Heart left ventricle (tissue), 16 donors: ENCODE measurements around the gene ZNF444. TPM values are rescaled to one million over a fixed set of nuclear protein-coding genes. Genes with fewer than 3 reads are reported as not detected.

Experiments
- ATAC-seq, 4 donors: fragments of 200-7000 bp; cut with Tn5 transposase; one replicate each; pipeline ENCODE4 v1.9.1; 2020 to 2022; ENCODE audit warnings: moderate library complexity in 4 of 4, mild to moderate bottlenecking in 3 of 4, moderate number of reproducible peaks in 1 of 4
- DNase-seq, 5 donors: peaks; one replicate each; pipeline ENCODE4 v3.0.0-alpha.2; 2020
- H3K27ac ChIP-seq, 12 donors: fragments of 200-600 bp; sonication (generic) in 4 of 12; one replicate each; pipeline versions ENCODE4 v1.5.0 to v1.8.0; 2016 to 2022; ENCODE audit warnings: mild to moderate bottlenecking in 2 of 12
- H3K27me3 ChIP-seq, 9 donors: fragments of 200-600 bp; sonication (generic) in 2 of 9; one replicate each; pipeline versions ENCODE4 v1.5.1 to v1.8.0; 2016 to 2022; ENCODE audit warnings: mild to moderate bottlenecking in 3 of 9
- H3K36me3 ChIP-seq, 9 donors: fragments of 200-600 bp; sonication (generic) in 2 of 9; one replicate each; pipeline versions ENCODE4 v1.5.0 to v1.8.0; 2018 to 2022; ENCODE audit warnings: mild to moderate bottlenecking in 2 of 9
- H3K4me1 ChIP-seq, 12 donors: fragments of 200-600 bp; sonication (generic) in 4 of 12; one replicate each; pipeline versions ENCODE4 v1.5.0 to v1.8.0; 2016 to 2022; ENCODE audit warnings: mild to moderate bottlenecking in 3 of 12
- H3K4me3 ChIP-seq, 12 donors: fragments of 200-600 bp; sonication (generic) in 4 of 12; one replicate each; pipeline versions ENCODE4 v1.5.0 to v1.8.0; 2017 to 2022; ENCODE audit warnings: mild to moderate bottlenecking in 9 of 12, moderate library complexity in 4 of 12
- H3K9me3 ChIP-seq, 12 donors: fragments of 200-600 bp; sonication (generic) in 4 of 12; one replicate each; pipeline versions ENCODE4 v1.5.0 to v1.8.0; 2016 to 2022; ENCODE audit warnings: mild to moderate bottlenecking in 1 of 12
- CTCF ChIP-seq, 12 donors: fragments of 200-600 bp; sonication (generic) in 4 of 12; IDR thresholded peaks; one replicate each; pipeline versions ENCODE4 v1.5.0 to v1.8.0; 2018 to 2022; ENCODE audit warnings: antibody characterized with exemption in 12 of 12, mild to moderate bottlenecking in 5 of 12
- POLR2A ChIP-seq, 2 donors: fragments of 450-650 bp; IDR thresholded peaks; one replicate each; pipeline ENCODE4 v1.6.1; 2017; ENCODE audit warnings: antibody characterized with exemption in 2 of 2, mild to moderate bottlenecking in 2 of 2, moderate library complexity in 2 of 2
- WGBS, 4 donors: extraction: QIAGEN DNeasy Blood & Tissue Kit in 2 of 4; methylation state at CpG; one replicate each; pipeline versions ENCODE4 v1.1.5 to v1.1.7; 2013 to 2018; 5-methylcytosine and 5-hydroxymethylcytosine counted together
- intact Hi-C, 10 donors: fragments of 100-400 bp; cut with DNase I; formaldehyde crosslinking; loops; one replicate each; pipeline versions ENCODE4 v1.11.1 to v1.14.2; 2022
- polyA plus RNA-seq, 2 donors: library from polyadenylated mRNA; stranded (reverse); fragments of 200-250 nt; gene quantifications; one replicate each; pipeline ENCODE4 v1.2.3, GENCODE V29; 2013
- total RNA-seq, 9 donors: library from RNA; depleted of rRNA in 2 of 9; stranded (reverse); fragments of >200 nt in 2 of 9; fragmentation: NEBNext Ultra II Directional in 3 of 9; extraction: Animal tissue kit (Norgen Biotek cat#: 25700) in 3 of 9; gene quantifications; one replicate each; pipeline versions ENCODE4 v1.1.0 to v1.2.4, GENCODE V29; 2016 to 2023
- donor health status: ischemic (EF 13 %, LVEDD 7.1; RV severe dilation, severe dysfunction).
- donor health status: healthy with polysubstance abuse.
- donor health status: DM: no; HTN: yes; CAD: no.
- donor health status: DM: no; HTN: no; CAD: no.
- donor health status: ischemic (EF 25% LVEDD 6.9; RV normal size, moderate dysfunction).
- donor health status: ischemic (EF 25% LVEDD 5.7; RV mildly dilated, moderate dysfunction).
- donor health status: healthy.
- donor health status: DM: yes; HTN: yes; CAD: no.
- donor health status: ischemic (EF 35%, LVEDD 5.7; RV mildly dilated, moderate dysfunction).
- donor health status: nonischemic (EF 11% LVEDD 7.7; RV severe dilation, severe dysfunction).
- donor health status: DM: yes; HTN: yes; CAD: no.
- donor health status: PGD.
- donor health status: ischemic (EF 29% LVEDD 5.4; RV normal size, mild dysfunction).
- donor health status: nonischemic (EF 23%, LVEDD 6.1; RV moderate dilation, normal function).

Gene ZNF444
- total and polyA plus RNA-seq, 11 donors: 14.8 to 35.8 (median 20.1) TPM

GRCh38 chr19:56152644-56153043 is 11.6 kb downstream of the ZNF444 start:
- Histone ChIP-seq H3K36me3 (peaks cover 0 to 36% (median 14%) of the 10 kb centered on the region in 9 donors), H3K27ac (peak overlapping the region in 1 of 12 donors; percentile 5), H3K4me1 (peaks cover 0 to 30% (median 11%) of the 10 kb centered on the region in 12 donors), H3K27me3 (no peaks in the 10 kb centered on the region), H3K4me3 (no peak overlapping the region), H3K9me3 (no peaks in the 10 kb centered on the region)
- no peak for DNase-seq
- no peak for TF ChIP-seq POLR2A (IDR thresholded peaks at IDR 0.05)
- no peak for TF ChIP-seq CTCF (IDR thresholded peaks at IDR 0.05)
- 84 to 100% (median 87%) methylated on average over 2 of the region's 2 CpGs for WGBS, 4 donors
- no peak for ATAC-seq
- intact Hi-C loops: loop anchor here in 2 of 10 donors (10.0 kb wide), 1 partner anchor 68 kb away; no protein-coding TSS in a partner anchor

GRCh38 chr19:56153507-56153906 is 12.4 kb downstream of the ZNF444 start:
- Histone ChIP-seq H3K27ac (peak overlapping the region in 3 of 12 donors; percentile 5 to 39 (median 13)), H3K9me3 (no peaks in the 10 kb centered on the region), H3K4me3 (no peak overlapping the region), H3K36me3 (peaks cover 0 to 28% (median 14%) of the 10 kb centered on the region in 9 donors), H3K4me1 (peaks cover 0 to 30% (median 11%) of the 10 kb centered on the region in 12 donors), H3K27me3 (no peaks in the 10 kb centered on the region)
- no peak for TF ChIP-seq POLR2A (IDR thresholded peaks at IDR 0.05)
- TF ChIP-seq CTCF (IDR thresholded peaks at IDR 0.05): no peak
- ATAC-seq (no peak), DNase-seq (no peak)
- intact Hi-C loops: loop anchor here in 2 of 10 donors (10.0 kb wide), 1 partner anchor 69 kb away; no protein-coding TSS in a partner anchor
- WGBS, 4 donors: 44 to 62% (median 55%) methylated on average over 6 of the region's 6 CpGs

GRCh38 chr19:56155124-56155687 is 14.1 kb downstream of the ZNF444 start:
- Histone ChIP-seq H3K4me1 (peaks cover 0 to 22% (median 7%) of the 10 kb centered on the region in 12 donors), H3K4me3 (no peak overlapping the region), H3K36me3 (peaks cover 0 to 36% (median 25%) of the 10 kb centered on the region in 9 donors), H3K9me3 (no peaks in the 10 kb centered on the region), H3K27me3 (no peaks in the 10 kb centered on the region), H3K27ac (no peak overlapping the region)
- DNase-seq (peak in 1 of 5 donors; percentile 47), ATAC-seq (peak in 3 of 4 donors; percentile 44 to 54 (median 51))
- intact Hi-C loops: loop anchor here in 3 of 10 donors (1.0 to 10.0 kb wide), 3 partner anchors 17 to 73 kb away; no protein-coding TSS in a partner anchor
- 53 to 65% (median 59%) methylated on average over 11 to 17 of the region's 17 CpGs for WGBS, 4 donors
- TF ChIP-seq CTCF (IDR thresholded peaks at IDR 0.05) (peak; percentile 20 to 65 (median 44)), POLR2A (IDR thresholded peaks at IDR 0.05) (no peak)

GRCh38 chr19:56156768-56157167 is 15.7 kb downstream of the ZNF444 start:
- TF ChIP-seq CTCF (IDR thresholded peaks at IDR 0.05) (no peak), POLR2A (IDR thresholded peaks at IDR 0.05) (no peak)
- Histone ChIP-seq H3K4me1 (peaks cover 0 to 20% (median 7%) of the 10 kb centered on the region in 12 donors), H3K36me3 (peaks cover 0 to 47% (median 33%) of the 10 kb centered on the region in 9 donors), H3K4me3 (no peak overlapping the region), H3K27ac (peak overlapping the region in 11 of 12 donors; percentile 56 to 86 (median 76)), H3K9me3 (no peaks in the 10 kb centered on the region), H3K27me3 (no peaks in the 10 kb centered on the region)
- ATAC-seq (peak; percentile 47 to 88 (median 54)), DNase-seq (peak in 4 of 5 donors; percentile 43 to 71 (median 50))
- intact Hi-C loops: loop anchor here in 4 of 10 donors (1.0 to 10.0 kb wide), 4 partner anchors 14 to 74 kb away; no protein-coding TSS in a partner anchor
- WGBS, 4 donors: 59 to 71% (median 67%) methylated on average over 9 to 11 of the region's 11 CpGs
